K562 (cell line): ENCODE data around the gene CDC14A. TPM values are rescaled to one million over a fixed set of nuclear protein-coding genes. Genes with fewer than 3 reads are reported as not detected.

Source experiments
- ATAC-seq: fragments of 200-7000 bp; cut with Tn5 transposase; 3 replicates; pipeline ENCODE4 v1.9.1; 2020; ENCODE audit warnings: moderate library complexity
- BruUV-seq: library from RNA; stranded (reverse); fragments of 400-500 nt; replicated peaks from 2 replicates; lab custom pipeline; 2021; lab: Mats Ljungman, UMichigan
- CTCF ChIA-PET: fragments of 300-600 bp; formaldehyde crosslinking; extraction: SDS; loops from one replicate; lab custom pipeline; 2021; ENCODE audit warnings: low intra/inter-chr PET ratio; lab: Yijun Ruan, JAX
- POLR2A ChIA-PET: fragments of 300-600, 350-650 bp; sonication (Branson Sonifier 250); formaldehyde crosslinking; extraction: SDS; loops from one replicate; lab custom pipeline; 2021; ENCODE audit warnings: antibody characterized with exemption, inconsistent platforms; lab: Yijun Ruan, JAX
- DNase-seq, 4 experiments: peaks; one replicate each; pipeline versions ENCODE4 v3.0.0 to v3.0.0-alpha.2; 2011 to 2018; ENCODE audit warnings: low spot score in 3 of 4, mixed read lengths in 3 of 4; ENCODE audit errors: extremely low read depth in 1 of 4
- FAIRE-seq: peaks from 2 replicates; lab custom pipeline; 2011; peaks lifted over from hg19 to GRCh38; lab: Jason Lieb, UNC
- H2AFZ ChIP-seq: 2 replicates; pipeline ENCODE4 v1.6.0; 2011; ENCODE audit warnings: low read depth, low read length, control low read depth, inconsistent platforms
- H3K27ac ChIP-seq: fragments of 200-600 bp; 3 replicates; pipeline ENCODE4 v1.8.0; 2011; ENCODE audit warnings: low read depth, mild to moderate bottlenecking, control low read depth, inconsistent platforms, low read length, moderate library complexity, mixed read lengths; ENCODE audit errors: extremely low read depth
- H3K27me3 ChIP-seq, 2 experiments: fragments of 300-600 bp in 1 of 2; 2 replicates in 1 of 2; 3 replicates in 1 of 2; pipeline versions ENCODE4 v1.6.0 to v1.8.0; 2011; ENCODE audit warnings: inconsistent platforms in 2 of 2, low read length in 2 of 2, mild to moderate bottlenecking in 1 of 2, mixed read lengths in 1 of 2, moderate library complexity in 1 of 2; ENCODE audit not compliant: control insufficient read depth in 2 of 2, insufficient read depth in 2 of 2
- H3K36me3 ChIP-seq: fragments of 300-600 bp; 3 replicates; pipeline ENCODE4 v1.8.0; 2011; ENCODE audit warnings: mild to moderate bottlenecking, low read length, inconsistent platforms; ENCODE audit not compliant: control insufficient read depth, insufficient read depth
- H3K4me1 ChIP-seq, 2 experiments: fragments of 200-600 bp in 1 of 2; replicated peaks in 1 of 2; 2 replicates in 1 of 2; 3 replicates in 1 of 2; pipeline versions ENCODE4 v1.5.1 to v1.8.0; 2011; ENCODE audit warnings: inconsistent platforms in 2 of 2, low read length in 2 of 2, mild to moderate bottlenecking in 1 of 2, mixed read lengths in 1 of 2, moderate library complexity in 1 of 2; ENCODE audit not compliant: control insufficient read depth in 2 of 2, insufficient read depth in 2 of 2
- H3K4me2 ChIP-seq: 2 replicates; pipeline ENCODE4 v1.6.1; 2011; ENCODE audit warnings: low read length, control low read depth, inconsistent platforms, mixed read lengths; ENCODE audit not compliant: insufficient read depth
- H3K4me3 ChIP-seq: fragments of 200-600 bp; sonication (generic), shearing (Covaris generic); 2 replicates; pipeline ENCODE4 v1.5.1; 2016; ENCODE audit warnings: control low read depth, inconsistent platforms
- H3K79me2 ChIP-seq: fragments of 200-600 bp; 3 replicates; pipeline ENCODE4 v1.8.0; 2011; ENCODE audit warnings: low read length, inconsistent platforms; ENCODE audit not compliant: control insufficient read depth, insufficient read depth
- H3K9ac ChIP-seq, 2 experiments: 2 replicates each; pipeline versions ENCODE4 v1.6.0 to v1.6.1; 2011; ENCODE audit warnings: low read depth in 2 of 2, low read length in 2 of 2, control low read depth in 1 of 2, inconsistent platforms in 1 of 2, mild to moderate bottlenecking in 1 of 2, mixed read lengths in 1 of 2; ENCODE audit not compliant: insufficient read depth in 1 of 2
- H3K9me1 ChIP-seq: one replicate; pipeline ENCODE4 v1.6.0; 2011; ENCODE audit warnings: inconsistent platforms, mild to moderate bottlenecking, low read length, moderate library complexity; ENCODE audit not compliant: control insufficient read depth, insufficient read depth
- H3K9me3 ChIP-seq: replicated peaks from 2 replicates; pipeline ENCODE4 v1.5.1; 2011; ENCODE audit warnings: low read depth, low read length, inconsistent platforms; ENCODE audit not compliant: control insufficient read depth, insufficient read depth
- H4K20me1 ChIP-seq: replicated peaks from 2 replicates; pipeline ENCODE4 v1.6.1; 2011; ENCODE audit warnings: low read length, inconsistent platforms, mixed read lengths; ENCODE audit not compliant: control insufficient read depth, insufficient read depth
- BACH1 ChIP-seq: fragments of 200-800 bp; sonication (Bioruptor generic); IDR thresholded peaks from 2 replicates; pipeline ENCODE4 v1.6.1; 2016; ENCODE audit warnings: missing genetic modification characterization, missing compliant biosample characterization
- CC2D1A ChIP-seq: fragments of 450-650 bp; IDR thresholded peaks from 2 replicates; pipeline ENCODE4 v1.6.1; 2017; ENCODE audit warnings: mild to moderate bottlenecking
- CHD1 ChIP-seq: fragments of 200-600 bp; sonication (generic); IDR thresholded peaks from one replicate; pipeline ENCODE4 v1.6.1; 2012; ENCODE audit warnings: mild to moderate bottlenecking, moderate library complexity, low read length, inconsistent platforms
- E2F6 ChIP-seq, 2 experiments: IDR thresholded peaks; 2 replicates each; pipeline ENCODE4 v1.6.1; 2011; ENCODE audit warnings: borderline replicate concordance in 1 of 2, control low read depth in 1 of 2, low read depth in 1 of 2, low read length in 1 of 2, mild to moderate bottlenecking in 1 of 2, mixed read lengths in 1 of 2, moderate library complexity in 1 of 2; ENCODE audit not compliant: insufficient read depth in 1 of 2, insufficient read length in 1 of 2, poor library complexity in 1 of 2, severe bottlenecking in 1 of 2; ENCODE audit errors: extremely low read depth in 1 of 2
- FOS ChIP-seq: IDR thresholded peaks from 3 replicates; pipeline ENCODE4 v1.6.1; 2011; ENCODE audit not compliant: insufficient read length; ENCODE audit errors: extremely low read depth
- GATA2 ChIP-seq: sonication (generic); formaldehyde crosslinking; IDR thresholded peaks from 2 replicates; pipeline ENCODE4 v1.4.0; 2020; ENCODE audit warnings: mild to moderate bottlenecking, missing genetic modification reagents
- GTF2F1 ChIP-seq: IDR thresholded peaks from 2 replicates; pipeline ENCODE4 v1.6.1; 2011; ENCODE audit warnings: low read depth, low read length, improper control_type of control experiment
- KAT8 ChIP-seq: fragments of 450-650 bp; IDR thresholded peaks from 2 replicates; pipeline ENCODE4 v1.6.1; 2016; ENCODE audit warnings: low read depth, mild to moderate bottlenecking
- OTX1 ChIP-seq: fragments of 450-650 bp; formaldehyde crosslinking; IDR thresholded peaks from 2 replicates; pipeline ENCODE4 v1.4.0; 2022; ENCODE audit warnings: mild to moderate bottlenecking
- PRMT5 ChIP-seq: sonication (generic); formaldehyde crosslinking; IDR thresholded peaks from 2 replicates; pipeline ENCODE4 v1.5.0; 2020; ENCODE audit warnings: missing genetic modification reagents
- SAFB2 ChIP-seq: fragments of 200-400 bp; formaldehyde crosslinking; IDR thresholded peaks from 2 replicates; pipeline ENCODE4 v1.6.1; 2018; ENCODE audit warnings: borderline replicate concordance, low read length, low read depth, moderate library complexity; ENCODE audit not compliant: severe bottlenecking
- ZBTB43 ChIP-seq: sonication (generic); formaldehyde crosslinking; IDR thresholded peaks from 2 replicates; pipeline ENCODE4 v1.8.0; 2023; ENCODE audit warnings: mild to moderate bottlenecking, missing genetic modification reagents
- ZBTB7A ChIP-seq: IDR thresholded peaks from 2 replicates; pipeline ENCODE4 v1.6.1; 2011; ENCODE audit warnings: low read depth, mild to moderate bottlenecking, low read length, moderate library complexity, borderline replicate concordance; ENCODE audit not compliant: control insufficient read depth
- ZNF274 ChIP-seq: IDR thresholded peaks from 2 replicates; pipeline ENCODE4 v1.6.1; 2011; ENCODE audit warnings: low read depth, mild to moderate bottlenecking, low read length, moderate library complexity, borderline replicate concordance
- WGBS: fragments of 100-300 bp; shearing (Covaris generic); methylation state at CpG from one replicate; pipeline ENCODE4 v1.1.6; 2016; ENCODE audit warnings: low coverage, mixed read lengths; ENCODE audit not compliant: insufficient coverage; ENCODE audit errors: missing lambda C conversion rate; 5-methylcytosine and 5-hydroxymethylcytosine counted together
- in situ Hi-C: fragments of 300-500 bp; cut with MboI; formaldehyde crosslinking; loops from 4 replicates; pipeline ENCODE4 v1.15.0; 2018; ENCODE audit warnings: inconsistent platforms, mixed read lengths
- intact Hi-C: fragments of 100-400 bp; cut with micrococcal nuclease; formaldehyde crosslinking; loops from 2 replicates; pipeline ENCODE4 v1.14.2; 2022
- polyA plus RNA-seq, 8 experiments: library from polyadenylated mRNA; depleted of rRNA in 4 of 8; stranded (reverse) in 5 of 8; unstranded in 3 of 8; fragments of >200 nt; fragmentation: Nextera tagmentation in 2 of 8; fragmentation: Illumina TruSeq in 1 of 8; extraction: Ambion mirVana in 2 of 8; extraction: Trizol in 1 of 8; gene quantifications; 2 replicates each; pipeline versions ENCODE4 v1.2.1 to v1.2.3, GENCODE V29; 2011 to 2014; ENCODE audit warnings: inconsistent platforms in 1 of 8, missing spikeins in 1 of 8
- total RNA-seq, 7 experiments: library from RNA; depleted of rRNA in 6 of 7; stranded (reverse); fragments of >200 nt in 6 of 7; fragmentation: Illumina TruSeq in 2 of 7; extraction: Trizol in 2 of 7; gene quantifications; 2 replicates each; pipeline versions ENCODE4 v1.2.1 to v1.2.3, GENCODE V29; 2011 to 2021; ENCODE audit warnings: low replicate concordance in 1 of 7

Gene CDC14A
- total and polyA plus RNA-seq, 9 of the 15 experiments (the other 6 are each of a cell fraction or from before 2014, with no cell fraction given), result 17.0 to 74.3 (median 33.4) TPM

- Histone ChIP-seq H3K4me3 (no peak overlapping the region), H3K9me3 (no peaks in the 10 kb centered on the region), H3K27me3 (no peaks in the 10 kb centered on the region), H3K4me1 (no peaks in the 10 kb centered on the region), H3K9me1 (no peaks in the 10 kb centered on the region), H3K4me2 (no peak overlapping the region), H3K27ac (no peak overlapping the region), H3K79me2 (peaks cover 6% of the 10 kb centered on the region; the same call in 1 of the 3 replicates), H3K9ac (no peak overlapping the region), H2AFZ (no peak overlapping the region), H4K20me1 (no peaks in the 10 kb centered on the region), H3K36me3 (peaks cover 57% of the 10 kb centered on the region)
- no TSS peak for BruUV-seq
- ATAC-seq (no peak), DNase-seq (no peak), FAIRE-seq (no peak)
- ChIA-PET POLR2A (no interaction called here), CTCF (no interaction called here)
- WGBS, result 90% methylated on average over 4 of the region's 4 CpGs
- no peak for TF ChIP-seq ZBTB43 (CRISPR knock-in tag)
- TF ChIP-seq CC2D1A, result no peak
- no peak for TF ChIP-seq BACH1 (tag)
- TF ChIP-seq CHD1, result no peak
- intact Hi-C loops (no loop called here), in situ Hi-C loops (no loop called here)
Measured at GRCh38 chr1:100449477-100449876, 97.2 kb downstream of the CDC14A start.

GRCh38 chr1:100452641-100453040 is 100.3 kb downstream of the CDC14A start:
- no peak for ATAC-seq
- Histone ChIP-seq H3K27me3 (no peaks in the 10 kb centered on the region), H3K9me3 (no peaks in the 10 kb centered on the region), H3K4me3 (no peak overlapping the region), H3K79me2 (no peaks in the 10 kb centered on the region; the same call in 2 of the 3 replicates), H3K4me2 (no peak overlapping the region)
- POLR2A ChIA-PET, result interaction anchor here (0.6 kb wide), 1 partner anchor 244 kb away, joined by 3 read pairs; no protein-coding TSS in a partner anchor
- TF ChIP-seq FOS (no peak), OTX1 (CRISPR knock-in tag) (no peak), ZBTB7A (no peak), KAT8 (no peak), SAFB2 (no peak), PRMT5 (CRISPR knock-in tag) (no peak), GATA2 (no peak), GTF2F1 (no peak), E2F6 (IDR thresholded peaks at IDR 0.05; ENCODE audit: borderline replicate concordance in 1 of 2, extremely low read depth in 1 of 2, insufficient read depth in 1 of 2, insufficient read length in 1 of 2, low read depth in 1 of 2, low read length in 1 of 2, poor library complexity in 1 of 2, severe bottlenecking in 1 of 2) (no peak), ZNF274 (no peak)
- TF ChIP-seq, all 486 proteins: peak for 0
- FAIRE-seq, result no peak
- CTCF ChIA-PET, result no interaction called here
- H3K9me1 ChIP-seq, result no peaks in the 10 kb centered on the region
- intact Hi-C loops, result loop anchor here (10.0 kb wide), 1 partner anchor 318 kb away; the partner anchor contains the start of genes SASS6 and TRMT13
- H2AFZ ChIP-seq, result no peak overlapping the region
- H3K4me1 ChIP-seq, result peaks cover 0 to 6% of the 10 kb centered on the region in 2 experiments; a peak in 3 of 5 replicates
- H3K36me3 ChIP-seq, result peaks cover 60% of the 10 kb centered on the region; the same call in 2 of the 3 replicates
- no peak overlapping the region for H3K9ac ChIP-seq
- DNase-seq, result no peak
- WGBS, result 94% methylated on average over 1 of the region's 1 CpG
- BruUV-seq, result no TSS peak
- H3K27ac ChIP-seq, result no peak overlapping the region
- no peaks in the 10 kb centered on the region for H4K20me1 ChIP-seq
- in situ Hi-C loops, result loop anchor here (10.0 kb wide), 1 partner anchor 648 kb away; no protein-coding TSS in a partner anchor
